ENCODE data around the gene PDE8B. TPM values are rescaled to one million over a fixed set of nuclear protein-coding genes. Genes with fewer than 3 reads are reported as not detected.

Gene PDE8B
- total and polyA plus RNA-seq, 2 experiments from 2014 or later: 0.45 to 0.91 TPM

DNA sequence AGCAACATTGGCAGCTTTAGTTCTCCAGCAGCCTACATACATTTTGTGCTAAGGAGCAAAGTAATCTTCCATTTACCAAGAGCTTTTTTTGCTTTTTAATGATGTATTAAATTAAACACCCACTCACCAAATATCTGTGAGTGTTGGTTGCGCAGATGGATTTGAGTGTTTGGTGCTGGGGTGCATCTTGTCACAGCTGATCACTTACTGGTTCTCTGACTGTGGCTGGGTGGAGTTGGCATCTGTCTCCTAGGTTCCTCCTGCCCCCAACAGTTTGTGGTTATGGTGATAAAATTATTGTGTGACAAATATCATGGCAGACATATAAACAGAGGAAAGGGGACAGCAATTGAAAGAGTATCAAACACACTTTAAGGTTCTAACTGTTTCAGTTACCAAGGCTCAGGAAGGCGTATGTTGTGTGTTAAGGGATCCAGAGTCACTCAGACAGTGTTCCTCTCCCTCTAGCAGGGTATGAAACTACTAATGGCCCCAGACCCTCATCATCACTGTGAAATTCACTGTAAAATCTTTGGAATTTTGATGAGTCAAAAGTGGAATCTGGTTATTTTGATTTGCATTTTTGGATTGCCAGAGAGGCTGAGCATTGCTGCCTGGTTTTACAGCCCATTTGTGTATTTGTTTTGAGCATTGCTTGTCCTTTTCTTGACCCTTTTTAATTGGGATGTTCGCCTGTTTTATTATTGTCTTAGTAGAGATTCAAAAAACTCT lies 81.7 kb downstream of the PDE8B start (continued):
- TF ChIP-seq, protein P1, sequence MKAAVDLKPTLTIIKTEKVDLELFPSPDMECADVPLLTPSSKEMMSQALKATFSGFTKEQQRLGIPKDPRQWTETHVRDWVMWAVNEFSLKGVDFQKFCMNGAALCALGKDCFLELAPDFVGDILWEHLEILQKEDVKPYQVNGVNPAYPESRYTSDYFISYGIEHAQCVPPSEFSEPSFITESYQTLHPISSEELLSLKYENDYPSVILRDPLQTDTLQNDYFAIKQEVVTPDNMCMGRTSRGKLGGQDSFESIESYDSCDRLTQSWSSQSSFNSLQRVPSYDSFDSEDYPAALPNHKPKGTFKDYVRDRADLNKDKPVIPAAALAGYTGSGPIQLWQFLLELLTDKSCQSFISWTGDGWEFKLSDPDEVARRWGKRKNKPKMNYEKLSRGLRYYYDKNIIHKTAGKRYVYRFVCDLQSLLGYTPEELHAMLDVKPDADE (IDR thresholded peaks at IDR 0.05): no peak
- TF ChIP-seq EZH2 (IDR thresholded peaks at IDR 0.05; ENCODE audit: low read depth, unreplicated experiment) (no peak), NANOG (IDR thresholded peaks at IDR 0.05; ENCODE audit: borderline replicate concordance) (no peak), STAT1 (IDR thresholded peaks at IDR 0.05; ENCODE audit: unreplicated experiment) (no peak)

GRCh38 chr5:77294185-77294584 lies 83.7 kb downstream of the PDE8B start:
- no peaks in the 10 kb centered on the region for H3K27me3 Mint-ChIP-seq (ENCODE audit: insufficient read depth, low read depth, poor library complexity)
- DNase-seq (ENCODE audit: low spot score) (no peak), ATAC-seq (no peak)
- no peak overlapping the region for H3K27ac Mint-ChIP-seq
- Histone ChIP-seq H3K4me2 (no peak overlapping the region), H3K27me3 (ENCODE audit: insufficient read depth) (no peaks in the 10 kb centered on the region), H3K79me2 (replicated peaks; ENCODE audit: insufficient read depth) (no peaks in the 10 kb centered on the region), H3K27ac (ENCODE audit: low read depth) (no peak overlapping the region), H3K36me3 (ENCODE audit: insufficient read depth) (no peaks in the 10 kb centered on the region), H3K4me1 (ENCODE audit: insufficient read depth) (no peaks in the 10 kb centered on the region), H2AFZ (no peak overlapping the region), H4K20me1 (replicated peaks; ENCODE audit: insufficient read depth) (no peaks in the 10 kb centered on the region; the same call in 1 of the 2 replicates), H3K4me3 (no peak overlapping the region), H3K9me2 (ENCODE audit: insufficient read depth) (peaks cover 8% of the 10 kb centered on the region; the same call in 1 of the 2 replicates), H3F3A (replicated peaks; ENCODE audit: low read depth) (no peaks in the 10 kb centered on the region)
- H3K36me3 Mint-ChIP-seq (ENCODE audit: low read depth): no peaks in the 10 kb centered on the region
- no peak overlapping the region for H3K4me3 Mint-ChIP-seq
- no peaks in the 10 kb centered on the region for H3K9me3 Mint-ChIP-seq
- no peaks in the 10 kb centered on the region for H3K4me1 Mint-ChIP-seq
- no peak for TF ChIP-seq STAT1 (IDR thresholded peaks at IDR 0.05; ENCODE audit: unreplicated experiment)
- TF ChIP-seq CREB1 (CRISPR knock-in tag; IDR thresholded peaks at IDR 0.05; ENCODE audit: low read depth): no peak
- TF ChIP-seq, protein P2, sequence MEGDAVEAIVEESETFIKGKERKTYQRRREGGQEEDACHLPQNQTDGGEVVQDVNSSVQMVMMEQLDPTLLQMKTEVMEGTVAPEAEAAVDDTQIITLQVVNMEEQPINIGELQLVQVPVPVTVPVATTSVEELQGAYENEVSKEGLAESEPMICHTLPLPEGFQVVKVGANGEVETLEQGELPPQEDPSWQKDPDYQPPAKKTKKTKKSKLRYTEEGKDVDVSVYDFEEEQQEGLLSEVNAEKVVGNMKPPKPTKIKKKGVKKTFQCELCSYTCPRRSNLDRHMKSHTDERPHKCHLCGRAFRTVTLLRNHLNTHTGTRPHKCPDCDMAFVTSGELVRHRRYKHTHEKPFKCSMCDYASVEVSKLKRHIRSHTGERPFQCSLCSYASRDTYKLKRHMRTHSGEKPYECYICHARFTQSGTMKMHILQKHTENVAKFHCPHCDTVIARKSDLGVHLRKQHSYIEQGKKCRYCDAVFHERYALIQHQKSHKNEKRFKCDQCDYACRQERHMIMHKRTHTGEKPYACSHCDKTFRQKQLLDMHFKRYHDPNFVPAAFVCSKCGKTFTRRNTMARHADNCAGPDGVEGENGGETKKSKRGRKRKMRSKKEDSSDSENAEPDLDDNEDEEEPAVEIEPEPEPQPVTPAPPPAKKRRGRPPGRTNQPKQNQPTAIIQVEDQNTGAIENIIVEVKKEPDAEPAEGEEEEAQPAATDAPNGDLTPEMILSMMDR (conservative IDR thresholded peaks at IDR 0.05; ENCODE audit: low read depth in 2 of 2): no peak
- TF ChIP-seq, protein P3, sequence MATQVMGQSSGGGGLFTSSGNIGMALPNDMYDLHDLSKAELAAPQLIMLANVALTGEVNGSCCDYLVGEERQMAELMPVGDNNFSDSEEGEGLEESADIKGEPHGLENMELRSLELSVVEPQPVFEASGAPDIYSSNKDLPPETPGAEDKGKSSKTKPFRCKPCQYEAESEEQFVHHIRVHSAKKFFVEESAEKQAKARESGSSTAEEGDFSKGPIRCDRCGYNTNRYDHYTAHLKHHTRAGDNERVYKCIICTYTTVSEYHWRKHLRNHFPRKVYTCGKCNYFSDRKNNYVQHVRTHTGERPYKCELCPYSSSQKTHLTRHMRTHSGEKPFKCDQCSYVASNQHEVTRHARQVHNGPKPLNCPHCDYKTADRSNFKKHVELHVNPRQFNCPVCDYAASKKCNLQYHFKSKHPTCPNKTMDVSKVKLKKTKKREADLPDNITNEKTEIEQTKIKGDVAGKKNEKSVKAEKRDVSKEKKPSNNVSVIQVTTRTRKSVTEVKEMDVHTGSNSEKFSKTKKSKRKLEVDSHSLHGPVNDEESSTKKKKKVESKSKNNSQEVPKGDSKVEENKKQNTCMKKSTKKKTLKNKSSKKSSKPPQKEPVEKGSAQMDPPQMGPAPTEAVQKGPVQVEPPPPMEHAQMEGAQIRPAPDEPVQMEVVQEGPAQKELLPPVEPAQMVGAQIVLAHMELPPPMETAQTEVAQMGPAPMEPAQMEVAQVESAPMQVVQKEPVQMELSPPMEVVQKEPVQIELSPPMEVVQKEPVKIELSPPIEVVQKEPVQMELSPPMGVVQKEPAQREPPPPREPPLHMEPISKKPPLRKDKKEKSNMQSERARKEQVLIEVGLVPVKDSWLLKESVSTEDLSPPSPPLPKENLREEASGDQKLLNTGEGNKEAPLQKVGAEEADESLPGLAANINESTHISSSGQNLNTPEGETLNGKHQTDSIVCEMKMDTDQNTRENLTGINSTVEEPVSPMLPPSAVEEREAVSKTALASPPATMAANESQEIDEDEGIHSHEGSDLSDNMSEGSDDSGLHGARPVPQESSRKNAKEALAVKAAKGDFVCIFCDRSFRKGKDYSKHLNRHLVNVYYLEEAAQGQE (IDR thresholded peaks at IDR 0.05; ENCODE audit: unreplicated experiment): no peak
- no peak for TF ChIP-seq EZH2phosphoT487 (IDR thresholded peaks at IDR 0.05; ENCODE audit: unreplicated experiment)
- no peak for TF ChIP-seq POLR2AphosphoS5 (IDR thresholded peaks at IDR 0.05; ENCODE audit: low read depth)
- no peak for TF ChIP-seq ZNF331 (CRISPR knock-in tag; IDR thresholded peaks at IDR 0.05; ENCODE audit: low read depth)
- TF ChIP-seq, protein P1 (IDR thresholded peaks at IDR 0.05): no peak
- no peak for TF ChIP-seq ZNF114 (CRISPR knock-in tag; IDR thresholded peaks at IDR 0.05)
- TF ChIP-seq EZH2 (IDR thresholded peaks at IDR 0.05; ENCODE audit: low read depth, unreplicated experiment): no peak

Measured in GM23338 (cell line).